Measurements from ENCODE around the gene TTLL10.
A peak's percentile ranks its signal among the peaks of the same experiment; 100 is the strongest.
"Not testable (repeated sequence)": the region's sequence is repeated elsewhere in the genome, so short reads cannot be mapped to it uniquely, and the experiment has no call there.

Gene TTLL10

GRCh38 chr1:1140673-1141072, 33.0 kb upstream of the TTLL10 start:
- no peak for DNase-seq (ENCODE audit: extremely low read depth in 1 of 2, low read depth in 1 of 2)

- no peak for DNase-seq (ENCODE audit: extremely low read depth in 1 of 2, low read depth in 1 of 2)
Observed at GRCh38 chr1:1141244-1141910, 32.3 kb upstream of the TTLL10 start.

GRCh38 chr1:1141911-1142250, 31.8 kb upstream of the TTLL10 start:
- DNase-seq (ENCODE audit: extremely low read depth in 1 of 2, low read depth in 1 of 2): no peak

GRCh38 chr1:1142352-1142751, 31.3 kb upstream of the TTLL10 start:
- DNase-seq (ENCODE audit: extremely low read depth in 1 of 2, low read depth in 1 of 2): not testable (repeated sequence)

- no peak for DNase-seq (ENCODE audit: extremely low read depth in 1 of 2, low read depth in 1 of 2)
Observed at GRCh38 chr1:1142844-1143243, 30.8 kb upstream of the TTLL10 start.

- DNase-seq (ENCODE audit: extremely low read depth in 1 of 2, low read depth in 1 of 2): no peak
Observed at GRCh38 chr1:1143636-1144035, 30.0 kb upstream of the TTLL10 start.

GRCh38 chr1:1144122-1144842, 29.4 kb upstream of the TTLL10 start:
- DNase-seq (ENCODE audit: extremely low read depth in 1 of 2, low read depth in 1 of 2): peak in 1 of 2 donors; percentile 34

- DNase-seq (ENCODE audit: extremely low read depth in 1 of 2, low read depth in 1 of 2): no peak
Observed at GRCh38 chr1:1144843-1145546, 28.7 kb upstream of the TTLL10 start.

GRCh38 chr1:1145547-1145914, 28.1 kb upstream of the TTLL10 start:
- no peak for DNase-seq (ENCODE audit: extremely low read depth in 1 of 2, low read depth in 1 of 2)

- no peak for DNase-seq (ENCODE audit: extremely low read depth in 1 of 2, low read depth in 1 of 2)
Observed at GRCh38 chr1:1146026-1146425, 27.7 kb upstream of the TTLL10 start.

GRCh38 chr1:1146596-1146995, 27.1 kb upstream of the TTLL10 start:
- DNase-seq (ENCODE audit: extremely low read depth in 1 of 2, low read depth in 1 of 2): no peak

- no peak for DNase-seq (ENCODE audit: extremely low read depth in 1 of 2, low read depth in 1 of 2)
Observed at GRCh38 chr1:1148061-1148460, 25.6 kb upstream of the TTLL10 start.

GRCh38 chr1:1148569-1148968, 25.1 kb upstream of the TTLL10 start:
- DNase-seq (ENCODE audit: extremely low read depth in 1 of 2, low read depth in 1 of 2): no peak

- no peak for DNase-seq (ENCODE audit: extremely low read depth in 1 of 2, low read depth in 1 of 2)
Observed at GRCh38 chr1:1149416-1149815, 24.3 kb upstream of the TTLL10 start.

- DNase-seq (ENCODE audit: extremely low read depth in 1 of 2, low read depth in 1 of 2): no peak
Observed at GRCh38 chr1:1150100-1150499, 23.6 kb upstream of the TTLL10 start.

- DNase-seq (ENCODE audit: extremely low read depth in 1 of 2, low read depth in 1 of 2): no peak
Observed at GRCh38 chr1:1151306-1151705, 22.4 kb upstream of the TTLL10 start.

- not testable (repeated sequence) for DNase-seq (ENCODE audit: extremely low read depth in 1 of 2, low read depth in 1 of 2)
Observed at GRCh38 chr1:1152431-1152830, 21.2 kb upstream of the TTLL10 start.

- not testable (repeated sequence) for DNase-seq (ENCODE audit: extremely low read depth in 1 of 2, low read depth in 1 of 2)
Observed at GRCh38 chr1:1153215-1153614, 20.5 kb upstream of the TTLL10 start.

GRCh38 chr1:1153874-1154273, 19.8 kb upstream of the TTLL10 start:
- no peak for DNase-seq (ENCODE audit: extremely low read depth in 1 of 2, low read depth in 1 of 2)

GRCh38 chr1:1155258-1155657, 18.4 kb upstream of the TTLL10 start:
- no peak for DNase-seq (ENCODE audit: extremely low read depth in 1 of 2, low read depth in 1 of 2)

GRCh38 chr1:1156140-1157032, 17.3 kb upstream of the TTLL10 start:
- DNase-seq (ENCODE audit: extremely low read depth in 1 of 2, low read depth in 1 of 2): no peak
